K562 (cell line): ENCODE measurements around the gene NTF4.
"Not testable (repeated sequence)": the region's sequence is repeated elsewhere in the genome, so short reads cannot be mapped to it uniquely, and the experiment has no call there.

ENCODE experiments used
- CTCF ChIP-seq, 3 experiments: IDR thresholded peaks in 2 of 3; conservative IDR thresholded peaks in 1 of 3; 2 replicates each; pipeline ENCODE4 v1.5.1; 2011 to 2012; ENCODE audit warnings: low read length in 3 of 3, mild to moderate bottlenecking in 3 of 3, control low read depth in 2 of 3, improper control_type of control experiment in 1 of 3, inconsistent platforms in 1 of 3, low read depth in 1 of 3, mixed read lengths in 1 of 3, moderate library complexity in 1 of 3; ENCODE audit not compliant: insufficient read depth in 2 of 3
- ELF2 ChIP-seq: fragments of 250-450 bp; sonication (Bioruptor Pico); IDR thresholded peaks from 2 replicates; pipeline ENCODE4 v1.5.0; 2021; ENCODE audit warnings: mild to moderate bottlenecking
- ELK1 ChIP-seq: sonication (generic); formaldehyde crosslinking; IDR thresholded peaks from 2 replicates; pipeline ENCODE4 v1.8.1; 2022; ENCODE audit warnings: missing genetic modification reagents
- ETV6 ChIP-seq, 3 experiments: fragments of 150-350 bp in 1 of 3; sonication (generic) in 1 of 3; formaldehyde crosslinking in 1 of 3; IDR thresholded peaks; 2 replicates each; pipeline versions ENCODE4 v1.6.1 to v1.8.0; 2014 to 2022; ENCODE audit warnings: borderline replicate concordance in 2 of 3, low read depth in 2 of 3, antibody characterized with exemption in 1 of 3, low read length in 1 of 3, mild to moderate bottlenecking in 1 of 3, missing genetic modification reagents in 1 of 3
- EZH2 ChIP-seq: IDR thresholded peaks from 2 replicates; pipeline ENCODE4 v1.6.1; 2012; ENCODE audit warnings: low read depth, mild to moderate bottlenecking, inconsistent platforms, low read length, borderline replicate concordance
- FOXP4 ChIP-seq: sonication (generic); formaldehyde crosslinking; IDR thresholded peaks from 2 replicates; pipeline ENCODE4 v1.8.0; 2022; ENCODE audit warnings: mild to moderate bottlenecking, missing genetic modification reagents, borderline replicate concordance
- NFE2L1 ChIP-seq: fragments of 450-650 bp; IDR thresholded peaks from 2 replicates; pipeline ENCODE4 v1.6.1; 2016; ENCODE audit warnings: missing genetic modification characterization, low read depth, mild to moderate bottlenecking, missing compliant biosample characterization, moderate library complexity, borderline replicate concordance
- POLR2AphosphoS2 ChIP-seq: IDR thresholded peaks from 2 replicates; pipeline ENCODE4 v1.6.1; 2012; ENCODE audit warnings: low read length, improper control_type of control experiment
- STAT5B ChIP-seq: fragments of 250-450 bp; sonication (Bioruptor Pico); IDR thresholded peaks from 2 replicates; pipeline ENCODE4 v1.8.0; 2021; ENCODE audit warnings: mild to moderate bottlenecking, inconsistent platforms
- ZNF184 ChIP-seq: sonication (generic); formaldehyde crosslinking; IDR thresholded peaks from 2 replicates; pipeline ENCODE4 v1.5.0; 2020; ENCODE audit warnings: missing genetic modification reagents

- not testable (repeated sequence) for TF ChIP-seq FOXP4; STAT5B (CRISPR knock-in tag); EZH2; CTCF (IDR thresholded peaks at IDR 0.05 in 2 of 3, conservative IDR thresholded peaks at IDR 0.05 in 1 of 3; ENCODE audit: insufficient read depth in 2 of 3, low read depth in 1 of 3, low read length in 3 of 3); ELK1 (CRISPR knock-in tag); ETV6 (IDR thresholded peaks at IDR 0.05; ENCODE audit: borderline replicate concordance in 1 of 2, low read depth in 2 of 2, low read length in 1 of 2); ETV6 (CRISPR knock-in tag; IDR thresholded peaks at IDR 0.05; ENCODE audit: borderline replicate concordance); POLR2AphosphoS2; NFE2L1 (tag); ELF2 (CRISPR knock-in tag); ZNF184
Measured at GRCh38 chr19:49029749-49030148, 34.9 kb downstream of the NTF4 start.
